Gastrocnemius medialis (tissue), 4 donors: Measurements from ENCODE around the gene PBX3. TPM values are rescaled to one million over a fixed set of nuclear protein-coding genes. Genes with fewer than 3 reads are reported as not detected.

Source experiments
- ATAC-seq, 2 donors: fragments of 150-250 bp; one replicate each; pipeline ENCODE4 v1.9.1; 2016
- DNase-seq, 2 donors: peaks; one replicate each; pipeline ENCODE4 v3.0.0-alpha.2; 2019
- H3K27ac ChIP-seq, 4 donors: fragments of 200-600 bp; sonication (generic); 1 replicate in 1 of 4; 2 replicates in 3 of 4; pipeline ENCODE4 v1.5.1; 2016 to 2018; ENCODE audit warnings: mild to moderate bottlenecking in 2 of 4, moderate library complexity in 1 of 4
- H3K27me3 ChIP-seq, 3 donors: fragments of 200-600 bp; sonication (generic) in 2 of 3; 1 replicate in 1 of 3; 2 replicates in 2 of 3; pipeline versions ENCODE4 v1.5.1 to v1.6.0; 2016 to 2019; ENCODE audit warnings: mild to moderate bottlenecking in 1 of 3, moderate library complexity in 1 of 3
- H3K36me3 ChIP-seq, 2 donors: fragments of 200-600 bp; sonication (generic) in 1 of 2; one replicate each; pipeline ENCODE4 v1.5.1; 2017 to 2018
- H3K4me1 ChIP-seq, 2 donors: fragments of 200-600 bp; sonication (generic) in 1 of 2; one replicate each; pipeline ENCODE4 v1.5.1; 2016 to 2017; ENCODE audit warnings: mild to moderate bottlenecking in 2 of 2
- H3K4me3 ChIP-seq, 4 donors: fragments of 200-600 bp; sonication (generic) in 3 of 4; 1 replicate in 1 of 4; 2 replicates in 3 of 4; pipeline ENCODE4 v1.5.1; 2016 to 2019; ENCODE audit warnings: mild to moderate bottlenecking in 2 of 4
- H3K9me3 ChIP-seq, 3 donors: fragments of 200-600 bp; sonication (generic) in 2 of 3; 1 replicate in 1 of 3; 2 replicates in 2 of 3; pipeline ENCODE4 v1.5.1; 2016 to 2019
- CTCF ChIP-seq, 5 experiments: fragments of 450-650 bp in 3 of 5; fragments of 200-600 bp in 2 of 5; sonication (generic) in 2 of 5; IDR thresholded peaks in 4 of 5; conservative IDR thresholded peaks in 1 of 5; 1 replicate in 4 of 5; 2 replicates in 1 of 5; pipeline ENCODE4 v1.5.1; 2016 to 2019; ENCODE audit warnings: antibody characterized with exemption in 5 of 5, mild to moderate bottlenecking in 3 of 5, moderate library complexity in 3 of 5
- POLR2A ChIP-seq, 2 donors: fragments of 450-650 bp; IDR thresholded peaks; one replicate each; pipeline ENCODE4 v1.6.1; 2017; ENCODE audit warnings: antibody characterized with exemption in 2 of 2, mild to moderate bottlenecking in 2 of 2, moderate library complexity in 2 of 2
- in situ Hi-C, 4 donors: fragments of 200-750 bp; cut with MboI; loops; one replicate each; pipeline versions ENCODE4 v1.15.0 to v1.8.0; 2017; ENCODE audit warnings: low sequenced_read_pairs in 4 of 4
- intact Hi-C: fragments of 100-400 bp; cut with DNase I; formaldehyde crosslinking; loops from one replicate; pipeline ENCODE4 v1.15.1; 2023; ENCODE audit warnings: low total_unique reads
- total RNA-seq, 4 donors: library from RNA; depleted of rRNA; stranded (reverse); fragments of >200 nt; gene quantifications; one replicate each; pipeline versions ENCODE4 v1.1.0 to v1.2.3, GENCODE V29; 2016

PBX3 gene
- total RNA-seq, 4 donors from 2014 or later, result 6.6 to 31.0 (median 9.6) TPM

DNA sequence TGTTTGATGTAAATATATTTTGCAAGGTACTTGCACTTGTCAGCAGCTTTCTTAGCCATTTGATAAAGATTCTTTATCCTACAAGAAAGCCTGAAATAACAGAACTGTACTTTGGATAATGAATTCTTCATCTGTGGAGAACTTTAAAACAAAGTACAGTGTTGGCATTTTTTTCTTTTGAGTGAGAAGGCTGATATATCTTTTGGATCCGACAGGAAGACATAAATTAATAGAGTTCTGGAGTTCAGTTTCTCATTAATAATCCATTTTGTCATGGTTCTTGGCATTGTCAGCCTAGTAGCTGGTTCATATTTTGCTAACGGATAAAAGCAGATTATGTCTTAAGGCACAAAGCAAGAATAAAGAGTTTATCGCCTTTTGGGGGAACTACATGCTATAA, 17.0 kb downstream of the PBX3 start:
- H3K9me3 ChIP-seq, result no peaks in the 10 kb centered on the region
- DNase-seq (no peak), ATAC-seq (no peak)
- no peak overlapping the region for H3K27ac ChIP-seq
- H3K27me3 ChIP-seq, result no peaks in the 10 kb centered on the region
- H3K4me1 ChIP-seq, result no peaks in the 10 kb centered on the region
- no peak for TF ChIP-seq POLR2A (IDR thresholded peaks at IDR 0.05)
- no peak for TF ChIP-seq CTCF (IDR thresholded peaks at IDR 0.05 in 4 of 5, conservative IDR thresholded peaks at IDR 0.05 in 1 of 5)
- H3K36me3 ChIP-seq, result no peaks in the 10 kb centered on the region
- in situ Hi-C loops, result no loop called here
- intact Hi-C loops, result no loop called here
- H3K4me3 ChIP-seq, result no peak overlapping the region

DNA sequence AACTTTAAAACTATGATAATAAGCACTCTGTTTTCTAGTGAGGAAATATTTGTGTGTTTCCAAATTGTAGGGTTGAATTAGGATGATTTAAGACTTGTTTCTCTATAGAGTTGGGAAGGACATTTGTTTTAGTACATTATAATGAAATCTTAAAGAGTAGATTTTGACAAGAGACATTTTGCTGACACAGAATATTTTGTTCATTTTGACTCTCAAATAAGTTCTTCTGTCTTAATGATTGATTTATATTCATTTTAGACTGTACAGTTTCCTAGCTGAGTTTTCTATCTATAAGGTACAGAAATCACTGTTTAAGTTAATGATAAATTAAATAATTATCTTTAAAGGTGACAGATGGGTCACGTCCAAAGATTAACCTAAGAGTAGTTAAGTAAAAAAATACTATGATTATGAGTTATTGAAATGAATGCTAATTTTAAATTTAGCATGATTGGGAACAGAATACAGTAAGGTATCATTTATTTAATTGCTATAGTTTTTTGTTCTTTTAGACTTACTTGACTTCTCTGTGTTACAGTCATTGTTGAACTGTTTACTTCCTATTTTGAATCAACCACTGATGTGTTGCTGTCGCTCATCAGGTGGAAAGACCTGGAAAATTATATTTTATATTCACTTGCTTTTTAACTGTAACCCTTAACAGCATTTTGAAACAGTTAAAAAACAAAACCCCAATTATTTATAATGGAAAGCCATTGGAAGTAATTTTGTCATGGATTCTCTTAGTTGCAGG, 19.5 kb downstream of the PBX3 start:
- H3K27me3 ChIP-seq, result no peaks in the 10 kb centered on the region
- DNase-seq (no peak), ATAC-seq (no peak)
- no peaks in the 10 kb centered on the region for H3K9me3 ChIP-seq
- H3K4me1 ChIP-seq, result no peaks in the 10 kb centered on the region
- H3K4me3 ChIP-seq, result no peak overlapping the region
- intact Hi-C loops, result no loop called here
- in situ Hi-C loops, result no loop called here
- TF ChIP-seq POLR2A (IDR thresholded peaks at IDR 0.05), result no peak
- TF ChIP-seq CTCF (IDR thresholded peaks at IDR 0.05 in 4 of 5, conservative IDR thresholded peaks at IDR 0.05 in 1 of 5), result no peak
- no peaks in the 10 kb centered on the region for H3K36me3 ChIP-seq
- H3K27ac ChIP-seq, result no peak overlapping the region

DNA sequence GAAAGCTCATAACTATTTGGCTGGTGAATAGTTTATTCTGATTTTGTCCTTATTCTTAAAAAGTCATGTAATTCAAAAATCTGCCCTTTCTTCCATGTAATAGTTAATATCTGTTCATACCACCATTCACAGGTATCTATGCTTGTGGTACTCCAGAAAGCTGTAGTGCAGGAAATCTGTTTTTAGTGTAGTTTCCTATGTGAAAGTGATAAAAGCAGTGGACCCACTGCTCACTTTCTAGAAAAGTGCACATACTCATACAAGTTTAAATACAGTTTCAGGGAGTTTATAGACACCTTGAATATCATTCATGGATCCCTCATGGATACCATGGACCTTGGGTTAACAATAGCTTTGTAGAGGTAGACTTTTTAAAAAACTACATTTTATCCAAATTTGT, 20.2 kb downstream of the PBX3 start:
- Histone ChIP-seq H3K4me3 (no peak overlapping the region), H3K4me1 (no peaks in the 10 kb centered on the region), H3K27ac (no peak overlapping the region), H3K9me3 (no peaks in the 10 kb centered on the region), H3K27me3 (no peaks in the 10 kb centered on the region), H3K36me3 (no peaks in the 10 kb centered on the region)
- intact Hi-C loops, result no loop called here
- DNase-seq (no peak), ATAC-seq (no peak)
- TF ChIP-seq POLR2A (IDR thresholded peaks at IDR 0.05) (no peak), CTCF (IDR thresholded peaks at IDR 0.05 in 4 of 5, conservative IDR thresholded peaks at IDR 0.05 in 1 of 5) (no peak)
- in situ Hi-C loops, result no loop called here

DNA sequence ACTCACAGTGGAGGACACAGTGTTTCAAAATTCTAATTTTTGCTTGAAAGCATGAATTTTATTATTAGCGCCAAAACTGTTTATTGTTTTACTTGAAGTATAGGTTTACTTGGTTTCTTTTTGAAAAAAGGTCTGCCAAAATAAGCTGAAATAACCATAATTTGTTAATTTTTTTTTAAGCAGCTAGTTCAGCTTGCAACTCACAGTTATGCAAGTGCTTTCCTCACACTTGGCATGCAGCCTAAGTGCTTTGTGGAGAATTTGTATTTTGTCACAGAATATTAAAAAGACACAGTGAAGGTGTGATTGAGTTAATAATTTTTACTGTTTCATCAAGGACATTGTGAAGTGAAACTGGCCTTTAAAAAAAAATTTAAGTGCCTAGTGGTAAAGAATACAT, 21.6 kb downstream of the PBX3 start:
- Histone ChIP-seq H3K4me1 (no peaks in the 10 kb centered on the region), H3K9me3 (no peaks in the 10 kb centered on the region), H3K4me3 (no peak overlapping the region), H3K27ac (no peak overlapping the region), H3K27me3 (no peaks in the 10 kb centered on the region), H3K36me3 (no peaks in the 10 kb centered on the region)
- intact Hi-C loops, result no loop called here
- in situ Hi-C loops, result no loop called here
- TF ChIP-seq CTCF (IDR thresholded peaks at IDR 0.05 in 4 of 5, conservative IDR thresholded peaks at IDR 0.05 in 1 of 5) (no peak), POLR2A (IDR thresholded peaks at IDR 0.05) (no peak)
- DNase-seq (no peak), ATAC-seq (no peak)

GRCh38 chr9:125771037-125771436, 23.9 kb downstream of the PBX3 start:
- Histone ChIP-seq H3K4me3 (no peak overlapping the region), H3K4me1 (no peaks in the 10 kb centered on the region), H3K36me3 (no peaks in the 10 kb centered on the region), H3K27me3 (no peaks in the 10 kb centered on the region), H3K27ac (no peak overlapping the region), H3K9me3 (no peaks in the 10 kb centered on the region)
- ATAC-seq (no peak), DNase-seq (no peak)
- intact Hi-C loops (no loop called here), in situ Hi-C loops (no loop called here)
- no peak for TF ChIP-seq POLR2A (IDR thresholded peaks at IDR 0.05)
- no peak for TF ChIP-seq CTCF (IDR thresholded peaks at IDR 0.05 in 4 of 5, conservative IDR thresholded peaks at IDR 0.05 in 1 of 5)
